Pulmonary artery endothelial cell (primary cell): Measurements from ENCODE around the gene GABRG3. TPM values are rescaled to one million over a fixed set of nuclear protein-coding genes. Genes with fewer than 3 reads are reported as not detected.

Source experiments
- DNase-seq: peaks from one replicate; pipeline ENCODE4 v3.0.0-alpha.2; 2011; ENCODE audit warnings: low read depth, low spot score
- total RNA-seq: library from RNA; depleted of rRNA; stranded (reverse); fragments of >200 nt; gene quantifications from 2 replicates; pipeline ENCODE4 v1.2.3, GENCODE V29; 2014

The GABRG3 gene
- total RNA-seq, 1 donor from 2014 or later = not detected

DNA sequence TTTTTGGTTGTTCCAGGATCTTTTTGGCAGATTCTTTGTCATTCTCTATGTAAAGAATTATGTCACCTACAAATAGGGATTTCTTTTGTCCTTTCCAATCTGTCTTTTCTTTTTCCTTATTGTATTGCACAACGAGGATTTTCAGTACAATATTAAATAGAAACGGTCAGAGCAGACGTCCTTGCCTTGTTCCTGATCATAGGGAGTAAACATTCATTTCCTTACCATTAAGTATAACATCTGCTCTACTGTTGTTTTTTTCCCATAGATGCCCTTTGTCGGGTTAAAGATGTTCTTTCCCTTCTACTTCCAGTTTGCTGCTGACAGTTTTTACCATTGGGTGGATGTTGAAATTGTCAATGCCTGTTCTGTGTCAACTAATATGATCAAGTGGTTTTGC, 599.8 kb downstream of the GABRG3 start:
- no peak for DNase-seq

DNA sequence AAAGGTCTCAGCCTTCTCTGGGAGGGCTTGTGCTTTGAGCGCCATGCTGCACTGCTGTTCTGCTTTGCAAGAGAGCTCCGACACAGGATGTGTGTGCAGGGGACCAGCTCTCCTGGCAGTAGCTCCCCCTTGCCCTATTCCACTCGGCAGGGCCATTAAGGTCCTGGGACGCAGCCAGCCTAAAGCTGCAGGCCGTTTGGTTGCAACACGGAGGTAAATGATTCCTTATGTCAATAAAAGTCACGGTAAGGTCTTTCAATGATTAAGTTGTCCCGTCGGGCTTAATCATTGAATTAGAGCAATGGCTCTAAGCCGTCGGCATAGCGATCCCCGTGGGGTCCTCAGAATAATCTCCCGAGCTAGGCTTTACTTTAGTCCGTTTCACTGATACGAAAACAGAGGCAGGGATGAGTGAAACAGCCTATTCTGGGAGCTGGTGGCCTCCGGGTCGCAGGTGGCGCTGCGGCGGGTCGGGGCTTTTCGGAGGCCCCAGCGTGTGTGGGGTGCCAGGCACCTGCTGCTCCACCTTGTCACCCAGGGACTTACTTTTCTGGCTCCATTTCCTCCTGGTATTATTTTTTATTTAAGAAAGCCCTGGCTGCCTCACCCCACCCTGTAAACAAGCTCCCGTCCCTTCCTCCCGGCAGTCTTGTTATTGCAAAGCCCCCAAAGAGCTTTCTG, 603.0 kb downstream of the GABRG3 start:
- no peak for DNase-seq

DNA sequence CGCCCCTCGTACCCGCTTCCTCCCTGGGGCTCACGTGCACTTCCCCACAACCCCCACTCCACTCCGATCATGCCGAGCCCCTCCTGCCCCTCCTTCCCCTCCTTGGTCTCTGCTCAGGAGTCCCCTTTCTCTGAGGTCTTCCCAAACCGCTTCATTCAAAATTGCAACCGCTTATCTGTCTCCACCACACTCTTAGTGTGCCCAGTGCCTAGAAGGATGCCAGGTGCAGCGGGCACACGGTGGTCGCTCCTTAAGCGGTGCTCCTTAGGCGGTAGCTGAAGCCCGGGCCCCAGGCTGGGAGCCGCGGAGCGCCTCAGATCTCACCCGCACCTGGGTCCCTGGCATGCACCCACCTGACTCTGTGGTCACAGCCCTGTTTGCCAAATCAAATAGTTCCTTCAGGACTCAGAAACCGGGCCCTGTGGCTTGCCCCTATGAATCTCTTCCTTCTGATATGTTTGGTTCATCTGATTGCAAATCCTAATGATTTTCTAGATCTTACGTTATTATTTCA, 603.6 kb downstream of the GABRG3 start:
- DNase-seq = no peak

- no peak for DNase-seq
These were observed 604.5 kb downstream of the GABRG3 start for GRCh38 chr15:27575521-27575920.

- no peak for DNase-seq
These were observed 605.6 kb downstream of the GABRG3 start for GRCh38 chr15:27576576-27576975.

- no peak for DNase-seq
These were observed 608.8 kb downstream of the GABRG3 start for GRCh38 chr15:27579738-27580137.

- no peak for DNase-seq
These were observed 611.9 kb downstream of the GABRG3 start for GRCh38 chr15:27582726-27583410.

GRCh38 chr15:27583651-27584050, 612.7 kb downstream of the GABRG3 start:
- no peak for DNase-seq

GRCh38 chr15:27585041-27585640, 614.2 kb downstream of the GABRG3 start:
- no peak for DNase-seq

GRCh38 chr15:27587810-27588209, 616.8 kb downstream of the GABRG3 start:
- no peak for DNase-seq

GRCh38 chr15:27589260-27589659, 618.3 kb downstream of the GABRG3 start:
- DNase-seq = no peak

GRCh38 chr15:27589782-27590181, 618.8 kb downstream of the GABRG3 start:
- DNase-seq = no peak

Other genes starting within 250 kb of the GABRG3 start
- gene GABRB3, start 198.1 kb upstream of the GABRG3 start, total RNA-seq = 0.07 and 0.59 TPM in 2 replicates
- not detected in 2 replicates for gene GABRA5, start 104.1 kb upstream of the GABRG3 start, total RNA-seq